GM12878 (cell line): ENCODE data around the gene PRRT1. TPM values are rescaled to one million over a fixed set of nuclear protein-coding genes. Genes with fewer than 3 reads are reported as not detected.

Experiments
- ATAC-seq: fragments of 200-7000 bp; cut with Tn5 transposase; 3 replicates; pipeline ENCODE4 v1.9.1; 2020; ENCODE audit warnings: mild to moderate bottlenecking, moderate library complexity
- BruUV-seq: library from RNA; stranded (reverse); fragments of 400-500 nt; replicated peaks from 2 replicates; lab custom pipeline; 2021; lab: Mats Ljungman, UMichigan
- CTCF ChIA-PET: fragments of 300-600 bp; sonication (Branson Sonifier 250); formaldehyde crosslinking; extraction: SDS; loops from one replicate; lab custom pipeline; 2021; ENCODE audit warnings: inconsistent platforms; lab: Yijun Ruan, JAX
- POLR2A ChIA-PET: fragments of 350-600 bp; formaldehyde crosslinking; extraction: SDS; loops from one replicate; lab custom pipeline; 2021; ENCODE audit warnings: inconsistent platforms; lab: Charles Lee
- RAD21 ChIA-PET: fragments of 300-600 bp; sonication (Branson Sonifier 250); formaldehyde crosslinking; loops from one replicate; lab custom pipeline; 2023; ENCODE audit warnings: antibody characterized with exemption; ENCODE audit not compliant: unreplicated experiment; lab: Charles Lee
- SMC1A ChIA-PET: fragments of 300-600 bp; sonication (Branson Sonifier 250); formaldehyde crosslinking; loops from one replicate; lab custom pipeline; 2023; ENCODE audit not compliant: unreplicated experiment, uncharacterized antibody; lab: Charles Lee
- DNase-seq: peaks from one replicate; pipeline ENCODE4 v3.0.0-alpha.2; 2011; ENCODE audit warnings: low read depth, low spot score
- FAIRE-seq: peaks from 3 replicates; lab custom pipeline; 2011; peaks lifted over from hg19 to GRCh38; lab: Jason Lieb, UNC
- H2AFZ ChIP-seq: 2 replicates; pipeline ENCODE4 v1.6.0; 2011; ENCODE audit warnings: low read depth, low read length, control low read depth; ENCODE audit not compliant: control insufficient read depth
- H3K27ac ChIP-seq: 2 replicates; pipeline ENCODE4 v1.5.1; 2011; ENCODE audit warnings: control low read depth; ENCODE audit not compliant: control insufficient read depth, insufficient read depth
- H3K27me3 ChIP-seq, 2 experiments: replicated peaks in 1 of 2; 2 replicates each; pipeline versions ENCODE4 v1.6.0 to v1.6.1; 2011; ENCODE audit warnings: low read length in 1 of 2; ENCODE audit not compliant: control insufficient read depth in 2 of 2, insufficient read depth in 2 of 2
- H3K36me3 ChIP-seq, 2 experiments: 2 replicates each; pipeline ENCODE4 v1.5.1; 2011; ENCODE audit warnings: low read length in 1 of 2; ENCODE audit not compliant: control insufficient read depth in 2 of 2, insufficient read depth in 2 of 2
- H3K4me1 ChIP-seq: 2 replicates; pipeline ENCODE4 v1.6.1; 2011; ENCODE audit warnings: mild to moderate bottlenecking, low read length, moderate library complexity, mixed read lengths; ENCODE audit not compliant: control insufficient read depth, insufficient read depth
- H3K4me2 ChIP-seq: 2 replicates; pipeline ENCODE4 v1.6.0; 2011; ENCODE audit warnings: control low read depth; ENCODE audit not compliant: control insufficient read depth, insufficient read depth
- H3K4me3 ChIP-seq: fragments of 200-600 bp; sonication (generic); 2 replicates; pipeline ENCODE4 v1.5.1; 2016
- H3K79me2 ChIP-seq: 2 replicates; pipeline ENCODE4 v1.6.0; 2011; ENCODE audit warnings: low read length; ENCODE audit not compliant: control insufficient read depth, insufficient read depth
- H3K9ac ChIP-seq: 2 replicates; pipeline ENCODE4 v1.8.0; 2011; ENCODE audit warnings: low read length, control low read depth, mixed read lengths; ENCODE audit not compliant: control insufficient read depth, insufficient read depth
- H3K9me3 ChIP-seq: replicated peaks from 3 replicates; pipeline ENCODE4 v1.5.1; 2011; ENCODE audit warnings: mild to moderate bottlenecking, low read length; ENCODE audit not compliant: control insufficient read depth, insufficient read depth
- H4K20me1 ChIP-seq: 2 replicates; pipeline ENCODE4 v1.6.0; 2011; ENCODE audit not compliant: control insufficient read depth, insufficient read depth
- E4F1 ChIP-seq: fragments of 450-650 bp; IDR thresholded peaks from 2 replicates; pipeline ENCODE4 v1.6.1; 2018; ENCODE audit warnings: borderline replicate concordance, mild to moderate bottlenecking; ENCODE audit not compliant: partially characterized antibody
- FOXM1 ChIP-seq: IDR thresholded peaks from 2 replicates; pipeline ENCODE4 v1.6.1; 2012; ENCODE audit warnings: low read depth, mild to moderate bottlenecking, inconsistent platforms, low read length, moderate library complexity
- JUNB ChIP-seq: IDR thresholded peaks from 2 replicates; pipeline ENCODE4 v1.6.1; 2016; ENCODE audit warnings: antibody characterized with exemption, mild to moderate bottlenecking
- MLLT1 ChIP-seq: fragments of 450-650 bp; IDR thresholded peaks from 2 replicates; pipeline ENCODE4 v1.6.1; 2016; ENCODE audit warnings: mild to moderate bottlenecking
- NFIC ChIP-seq: IDR thresholded peaks from 2 replicates; pipeline ENCODE4 v1.6.1; 2012; ENCODE audit warnings: low read depth, mild to moderate bottlenecking, inconsistent platforms, low read length, moderate library complexity
- NKRF ChIP-seq: fragments of 450-650 bp; conservative IDR thresholded peaks from 2 replicates; pipeline ENCODE4 v1.6.1; 2017; ENCODE audit warnings: mild to moderate bottlenecking, moderate library complexity
- RBBP5 ChIP-seq: fragments of 200-600 bp; sonication (generic); conservative IDR thresholded peaks from 2 replicates; pipeline ENCODE4 v1.6.1; 2016
- SMARCA5 ChIP-seq: fragments of 450-650 bp; IDR thresholded peaks from 2 replicates; pipeline ENCODE4 v1.6.1; 2017; ENCODE audit warnings: mild to moderate bottlenecking
- TCF3 ChIP-seq: IDR thresholded peaks from 2 replicates; pipeline ENCODE4 v1.6.1; 2012; ENCODE audit warnings: low read depth, mild to moderate bottlenecking, low read length, borderline replicate concordance; ENCODE audit not compliant: insufficient read depth
- ZSCAN29 ChIP-seq: fragments of 450-650 bp; IDR thresholded peaks from 2 replicates; pipeline ENCODE4 v1.6.1; 2017; ENCODE audit warnings: mild to moderate bottlenecking, moderate library complexity
- WGBS: methylation state at CpG from one replicate; pipeline ENCODE4 v1.1.6; 2016; ENCODE audit warnings: low lambda C conversion rate; ENCODE audit not compliant: insufficient replicate concordance, insufficient coverage; ENCODE audit errors: missing lambda C conversion rate; 5-methylcytosine and 5-hydroxymethylcytosine counted together
- in situ Hi-C: fragments of 300-500 bp; cut with MboI; formaldehyde crosslinking; loops from 9 replicates; pipeline ENCODE4 v1.14.3; 2018; ENCODE audit warnings: mixed read lengths
- intact Hi-C: fragments of 100-400 bp; cut with micrococcal nuclease; formaldehyde crosslinking; loops from one replicate; pipeline ENCODE4 v1.14.2; 2022; ENCODE audit not compliant: unreplicated experiment
- polyA plus RNA-seq, 11 experiments: library from polyadenylated mRNA; depleted of rRNA in 4 of 11; unstranded in 6 of 11; stranded (reverse) in 5 of 11; fragments of >200 nt; fragmentation: Nextera tagmentation in 4 of 11; fragmentation: Illumina TruSeq in 1 of 11; extraction: Ambion mirVana in 4 of 11; extraction: Trizol in 1 of 11; gene quantifications; 1 replicate in 1 of 11; 2 replicates in 10 of 11; pipeline versions ENCODE4 v1.2.1 to v1.2.3, GENCODE V29; 2011 to 2016; ENCODE audit warnings: inconsistent platforms in 2 of 11, missing spikeins in 2 of 11, low read depth in 1 of 11
- total RNA-seq, 4 experiments: library from RNA; depleted of rRNA in 3 of 4; stranded (reverse); fragments of >200 nt in 3 of 4; fragmentation: Illumina TruSeq in 1 of 4; extraction: Trizol in 1 of 4; gene quantifications; 2 replicates each; pipeline versions ENCODE4 v1.2.1 to v1.2.3, GENCODE V29; 2013 to 2021

The PRRT1 gene
- total and polyA plus RNA-seq, 10 of the 15 experiments (the other 5 are each of a cell fraction or from before 2014, with no cell fraction given): 0.04 to 0.15 (median 0.10) TPM; not detected in 6

DNA sequence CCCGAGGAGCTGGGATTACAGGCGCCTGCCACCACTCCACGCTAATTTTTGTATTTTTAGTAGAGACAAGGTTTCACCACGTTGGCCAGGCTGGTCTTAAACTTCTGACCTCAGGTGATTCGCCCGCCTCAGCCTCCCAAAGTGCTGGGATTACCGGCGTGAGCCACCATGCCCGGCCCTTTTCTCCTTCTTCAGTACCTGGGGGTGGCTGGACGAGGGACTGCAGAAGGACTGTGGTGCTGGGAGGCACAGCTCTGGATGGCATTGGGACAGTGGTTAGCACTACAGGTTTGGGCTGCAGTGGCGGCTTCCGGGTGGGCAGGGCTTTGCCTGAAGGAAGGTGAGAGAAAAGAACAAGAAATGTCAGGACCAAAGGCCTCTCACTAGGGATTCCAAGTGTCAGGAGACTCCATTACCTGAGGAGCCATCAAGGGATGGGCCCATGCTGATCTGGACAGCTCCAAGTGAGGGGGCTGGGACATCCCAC lies 31.1 kb downstream of the PRRT1 start:
- H2AFZ ChIP-seq: no peak overlapping the region
- in situ Hi-C loops: no loop called here
- H3K36me3 ChIP-seq: peaks cover 13 to 25% of the 10 kb centered on the region in 2 experiments
- no peak overlapping the region for H3K9ac ChIP-seq
- TF ChIP-seq ZSCAN29: no peak
- TF ChIP-seq E4F1: no peak
- TF ChIP-seq NKRF: no peak
- no peak for TF ChIP-seq NFIC
- TF ChIP-seq SMARCA5: no peak
- TF ChIP-seq RBBP5: no peak
- TF ChIP-seq FOXM1: no peak
- no peak for TF ChIP-seq JUNB
- no peak for TF ChIP-seq MLLT1
- no peak for TF ChIP-seq TCF3
- no peaks in the 10 kb centered on the region for H3K27me3 ChIP-seq
- ChIA-PET CTCF (no interaction called here), POLR2A (interaction anchor here (0.6 to 0.7 kb wide), 2 partner anchors 10 to 187 kb away, joined by 3 to 7 read pairs; no protein-coding TSS in a partner anchor), RAD21 (no interaction called here), SMC1A (no interaction called here)
- BruUV-seq: no TSS peak
- H3K27ac ChIP-seq: no peak overlapping the region
- ATAC-seq: no peak
- H3K4me1 ChIP-seq: no peaks in the 10 kb centered on the region
- H3K4me3 ChIP-seq: no peak overlapping the region
- no peak for FAIRE-seq
- no peaks in the 10 kb centered on the region for H3K79me2 ChIP-seq
- WGBS: 84% methylated on average over 12 of the region's 12 CpGs
- intact Hi-C loops: no loop called here
- no peak overlapping the region for H3K4me2 ChIP-seq
- no peaks in the 10 kb centered on the region for H3K9me3 ChIP-seq
- H4K20me1 ChIP-seq: no peaks in the 10 kb centered on the region; the same call in 1 of the 2 replicates
- no peak for DNase-seq
